NCI-H82 treated with DMSO at 0.1 percent for 48 hours (cell line): Measurements from ENCODE around the gene VTI1A.
A peak's percentile ranks its signal among the peaks of the same experiment; 100 is the strongest.
"Not testable (repeated sequence)": the region's sequence is repeated elsewhere in the genome, so short reads cannot be mapped to it uniquely, and the experiment has no call there.

Source experiments
- DNase-seq: peaks from one replicate; lab custom pipeline; 2025; ENCODE audit not compliant: unreplicated experiment; lab: John Stamatoyannopoulos, UW

The VTI1A gene

DNA sequence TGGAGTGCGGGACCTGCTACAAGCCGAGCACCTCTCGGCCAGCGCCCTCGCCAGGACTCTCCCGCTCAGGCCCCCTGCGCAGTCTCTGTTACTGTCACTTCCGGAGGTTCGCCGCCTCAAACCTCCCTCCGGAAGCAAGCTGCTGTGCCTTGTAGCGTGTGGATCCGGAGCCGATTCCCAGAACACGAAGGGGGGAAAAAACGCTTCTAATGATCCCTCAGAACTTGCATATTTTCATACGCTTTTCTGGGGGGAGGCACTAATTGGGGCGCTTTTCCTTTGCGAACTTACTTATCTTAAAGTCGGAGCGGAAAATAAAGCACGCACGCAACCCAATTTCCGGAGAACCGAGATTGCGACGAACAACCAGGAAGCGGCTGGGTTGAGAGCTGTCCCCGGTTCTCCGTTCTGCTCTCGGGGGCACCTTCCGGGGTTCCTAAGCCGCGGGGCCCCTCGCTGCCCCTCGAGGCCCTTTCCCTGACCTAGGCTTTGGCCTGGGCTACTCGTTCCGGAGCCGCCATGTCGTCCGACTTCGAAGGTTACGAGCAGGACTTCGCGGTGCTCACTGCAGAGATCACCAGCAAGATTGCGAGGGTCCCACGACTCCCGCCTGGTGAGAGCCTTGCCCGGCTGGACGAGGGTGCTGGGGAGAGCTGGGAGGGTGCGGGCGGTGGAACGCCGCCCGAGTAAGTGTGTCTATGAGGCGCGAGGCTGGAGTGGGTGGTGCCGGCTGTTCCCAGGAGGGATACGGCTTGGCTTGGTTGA is at the start of gene VTI1A, which contains the start of gene ZDHHC6:
VTI1A (plus strand) TSS at position 361 of the 765 bp plus-strand sequence; CDS start at position 520, 159 bp downstream.
ZDHHC6 (minus strand) TSS at position 60 of the 765 bp plus-strand sequence. CDS start 1,478 bp downstream, outside the sequence.
- DNase-seq, result peak; percentile 28

DNA sequence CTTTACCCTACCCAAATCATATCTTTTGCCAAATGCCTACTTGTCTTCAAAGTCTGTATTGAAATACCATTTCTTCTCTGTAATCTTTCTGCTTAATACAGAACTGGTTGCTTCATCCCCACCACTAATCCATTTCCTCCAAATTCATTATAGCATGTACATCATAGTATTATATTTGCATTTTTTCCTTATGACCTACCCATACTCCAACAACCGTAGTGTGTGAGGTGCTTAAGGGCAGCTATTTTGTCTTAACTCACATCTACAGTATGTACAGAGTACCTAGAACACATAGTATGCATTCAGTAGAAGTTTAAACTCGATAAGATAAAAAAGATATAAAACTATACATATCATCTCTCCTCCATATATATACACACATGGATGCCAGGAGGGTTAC is 49.4 kb upstream of the VTI1A start:
- DNase-seq, result no peak

- no peak for DNase-seq
Observed at GRCh38 chr10:112402917-112403316, 44.1 kb upstream of the VTI1A start.

- DNase-seq, result no peak
Observed at GRCh38 chr10:112404617-112405016, 42.4 kb upstream of the VTI1A start.

GRCh38 chr10:112406806-112407205 is 40.2 kb upstream of the VTI1A start:
- not testable (repeated sequence) for DNase-seq

GRCh38 chr10:112407696-112408095 is 39.3 kb upstream of the VTI1A start:
- no peak for DNase-seq

GRCh38 chr10:112409299-112409698 is 37.7 kb upstream of the VTI1A start:
- no peak for DNase-seq

- no peak for DNase-seq
Observed at GRCh38 chr10:112409755-112410154, 37.3 kb upstream of the VTI1A start.

DNA sequence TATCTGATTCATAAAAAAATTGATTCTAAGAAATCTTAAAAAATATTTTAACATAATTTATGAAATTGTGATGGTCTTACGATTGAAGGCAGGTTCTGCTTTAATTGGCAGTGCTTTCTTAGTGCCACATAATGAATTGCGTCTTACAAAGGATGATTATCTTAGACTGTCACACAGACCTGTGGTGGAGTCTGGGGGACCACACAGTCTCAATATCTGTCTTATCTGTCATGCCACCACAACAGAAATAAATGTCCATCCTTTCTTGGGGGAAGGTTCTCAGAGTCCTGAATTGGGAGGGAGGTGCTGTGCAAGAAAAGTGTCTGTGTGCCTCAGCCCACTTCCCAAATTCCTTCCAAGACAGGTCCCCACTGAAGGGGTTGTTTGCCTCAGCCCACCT is 34.3 kb upstream of the VTI1A start:
- no peak for DNase-seq

- DNase-seq, result no peak
Observed at GRCh38 chr10:112421731-112422130, 25.3 kb upstream of the VTI1A start.

- DNase-seq, result no peak
Observed at GRCh38 chr10:112424651-112425050, 22.4 kb upstream of the VTI1A start.

DNA sequence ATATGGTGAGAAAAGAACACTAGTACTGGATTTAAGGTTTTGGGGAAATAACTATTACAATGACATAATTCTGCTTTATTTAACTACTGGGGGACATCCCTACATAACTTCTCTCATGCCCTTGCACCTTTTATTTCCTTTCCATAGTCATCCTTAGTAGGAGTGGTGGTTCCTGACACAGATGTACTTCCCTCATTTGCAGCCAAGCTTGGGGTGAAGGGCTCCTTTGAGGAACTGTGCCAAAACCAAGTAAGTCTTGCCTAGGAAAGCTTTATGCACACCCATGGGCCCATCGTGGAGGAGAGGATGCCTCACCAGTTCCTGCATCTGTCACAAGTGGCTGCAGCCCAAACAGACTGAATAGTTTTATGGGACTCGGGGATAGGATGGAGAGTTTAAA is 20.9 kb upstream of the VTI1A start:
- no peak for DNase-seq

GRCh38 chr10:112429147-112429546 is 17.9 kb upstream of the VTI1A start:
- no peak for DNase-seq

GRCh38 chr10:112429654-112430230 is 17.3 kb upstream of the VTI1A start:
- no peak for DNase-seq

GRCh38 chr10:112433136-112433535 is 13.9 kb upstream of the VTI1A start:
- DNase-seq, result no peak

DNA sequence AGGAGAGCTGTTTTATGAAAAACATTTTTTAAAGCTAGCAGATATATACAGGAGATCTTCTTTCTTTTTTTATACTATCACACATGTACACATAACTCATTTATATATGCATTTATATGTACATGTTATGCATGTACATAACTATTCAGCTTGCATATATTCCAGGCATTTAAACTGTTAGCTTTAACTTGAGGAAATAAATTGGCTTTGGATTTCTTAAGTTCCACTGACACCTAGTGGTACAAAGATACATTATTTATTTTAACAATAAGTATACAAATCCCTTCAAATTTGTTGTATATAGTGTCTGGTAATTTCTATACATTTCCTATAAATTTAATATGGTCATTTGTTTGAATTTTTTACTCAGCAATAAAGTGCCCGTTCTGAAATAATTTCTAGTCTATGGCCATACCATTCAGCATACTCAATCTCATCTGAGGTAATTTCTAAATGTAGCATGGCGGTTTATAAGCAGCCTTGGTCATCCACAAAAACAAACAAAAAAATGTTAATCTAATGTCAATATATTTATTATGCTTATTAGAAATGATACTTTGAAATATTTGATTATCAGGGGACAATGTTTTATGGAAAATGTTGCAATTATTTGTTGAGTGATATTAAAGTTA is 11.9 kb upstream of the VTI1A start:
- DNase-seq, result no peak

DNA sequence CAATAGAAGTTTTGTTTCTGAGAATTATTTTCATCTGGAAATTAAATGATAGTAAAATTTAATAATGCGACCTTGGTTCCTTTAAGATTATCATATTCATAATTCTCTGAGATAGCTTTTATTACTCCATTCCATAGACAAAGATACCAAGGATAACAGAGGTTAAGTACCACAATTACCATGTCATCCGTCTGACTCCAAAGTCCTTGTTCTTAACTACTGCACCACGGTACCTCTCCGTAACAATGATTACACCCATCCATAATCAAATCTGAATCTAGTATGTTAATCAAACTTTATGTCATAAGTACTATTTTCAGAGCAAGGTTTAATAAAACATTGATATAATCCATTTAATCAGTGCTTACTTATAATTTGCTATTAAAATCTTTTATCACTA is 8.7 kb upstream of the VTI1A start:
- no peak for DNase-seq

DNA sequence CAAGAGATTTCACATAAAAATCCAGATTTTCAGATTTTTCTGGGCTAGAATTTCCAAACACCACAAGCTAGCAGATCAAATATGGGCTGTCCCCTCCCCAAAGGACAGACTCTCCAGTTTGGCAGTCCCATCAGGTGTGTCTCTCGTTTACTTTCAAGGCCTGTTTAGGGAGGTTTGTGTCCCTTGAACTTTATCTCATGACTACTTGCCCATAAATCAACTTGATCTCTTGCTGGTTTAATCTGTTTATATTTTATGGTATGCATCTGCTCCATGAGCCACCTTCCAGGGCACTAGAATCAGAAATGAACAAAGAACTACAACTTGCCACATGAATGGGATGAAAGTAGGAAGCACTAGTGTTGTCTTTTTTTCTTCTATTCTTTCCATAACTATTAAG is 5.5 kb upstream of the VTI1A start:
- DNase-seq, result no peak

- DNase-seq, result no peak
Observed at GRCh38 chr10:112442063-112442462, 5.0 kb upstream of the VTI1A start.

GRCh38 chr10:112446055-112446854 is 760 bp upstream of the VTI1A start:
- no peak for DNase-seq

DNA sequence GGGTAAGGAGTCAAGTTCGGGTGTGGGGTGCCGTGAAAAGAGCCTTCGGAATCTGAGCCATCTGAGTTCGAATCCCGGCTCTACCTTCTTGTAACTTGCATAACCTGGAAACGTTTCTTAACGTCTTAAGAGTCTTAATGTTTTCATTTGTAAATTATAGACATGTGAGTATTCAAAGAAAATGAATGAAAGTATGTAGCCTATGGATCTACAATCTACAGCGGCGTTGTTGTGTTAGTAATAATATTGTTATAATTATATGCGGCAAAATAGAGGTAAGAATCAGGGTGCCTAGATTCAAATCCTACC is 559 bp downstream of the VTI1A start:
- no peak for DNase-seq

GRCh38 chr10:112448888-112449287 is 1.9 kb downstream of the VTI1A start:
- DNase-seq, result no peak
